Gastroesophageal sphincter (tissue), 3 donors: Measurements from ENCODE around the gene FAT1.

Experiments used
- POLR2AphosphoS5 ChIP-seq: sonication (generic); formaldehyde crosslinking; IDR thresholded peaks from one replicate; pipeline ENCODE4 v1.6.1; 2017; ENCODE audit warnings: antibody characterized with exemption
- TF ChIP-seq, protein P1 (sequence below), 4 experiments: fragments of 200-600 bp in 2 of 4; fragments of 450-650 bp in 2 of 4; sonication (generic) in 1 of 4; IDR thresholded peaks; one replicate each; pipeline ENCODE4 v1.5.1; 2017 to 2019; ENCODE audit warnings: antibody characterized with exemption in 4 of 4, mild to moderate bottlenecking in 2 of 4, moderate library complexity in 2 of 4

- TF ChIP-seq, protein P1, sequence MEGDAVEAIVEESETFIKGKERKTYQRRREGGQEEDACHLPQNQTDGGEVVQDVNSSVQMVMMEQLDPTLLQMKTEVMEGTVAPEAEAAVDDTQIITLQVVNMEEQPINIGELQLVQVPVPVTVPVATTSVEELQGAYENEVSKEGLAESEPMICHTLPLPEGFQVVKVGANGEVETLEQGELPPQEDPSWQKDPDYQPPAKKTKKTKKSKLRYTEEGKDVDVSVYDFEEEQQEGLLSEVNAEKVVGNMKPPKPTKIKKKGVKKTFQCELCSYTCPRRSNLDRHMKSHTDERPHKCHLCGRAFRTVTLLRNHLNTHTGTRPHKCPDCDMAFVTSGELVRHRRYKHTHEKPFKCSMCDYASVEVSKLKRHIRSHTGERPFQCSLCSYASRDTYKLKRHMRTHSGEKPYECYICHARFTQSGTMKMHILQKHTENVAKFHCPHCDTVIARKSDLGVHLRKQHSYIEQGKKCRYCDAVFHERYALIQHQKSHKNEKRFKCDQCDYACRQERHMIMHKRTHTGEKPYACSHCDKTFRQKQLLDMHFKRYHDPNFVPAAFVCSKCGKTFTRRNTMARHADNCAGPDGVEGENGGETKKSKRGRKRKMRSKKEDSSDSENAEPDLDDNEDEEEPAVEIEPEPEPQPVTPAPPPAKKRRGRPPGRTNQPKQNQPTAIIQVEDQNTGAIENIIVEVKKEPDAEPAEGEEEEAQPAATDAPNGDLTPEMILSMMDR (IDR thresholded peaks at IDR 0.05): no peak
- no peak for TF ChIP-seq POLR2AphosphoS5
Measured at GRCh38 chr4:186592966-186593586, 130.6 kb downstream of the FAT1 start.
